ENCODE results near the gene OR6C70. TPM values are rescaled to one million over a fixed set of nuclear protein-coding genes. Genes with fewer than 3 reads are reported as not detected.
"Not testable (repeated sequence)": the region's sequence is repeated elsewhere in the genome, so short reads cannot be mapped to it uniquely, and the experiment has no call there.

Gene OR6C70
- total RNA-seq, 1 donor from 2014 or later, result not detected

GRCh38 chr12:55443776-55444175 is 26.2 kb downstream of the OR6C70 start, which contains the start of gene OR6C2:
TSS of gene OR6C2 (plus strand) at chr12:55444076. CDS start at chr12:55452214, 8,138 bp downstream.
- TF ChIP-seq, protein P1, sequence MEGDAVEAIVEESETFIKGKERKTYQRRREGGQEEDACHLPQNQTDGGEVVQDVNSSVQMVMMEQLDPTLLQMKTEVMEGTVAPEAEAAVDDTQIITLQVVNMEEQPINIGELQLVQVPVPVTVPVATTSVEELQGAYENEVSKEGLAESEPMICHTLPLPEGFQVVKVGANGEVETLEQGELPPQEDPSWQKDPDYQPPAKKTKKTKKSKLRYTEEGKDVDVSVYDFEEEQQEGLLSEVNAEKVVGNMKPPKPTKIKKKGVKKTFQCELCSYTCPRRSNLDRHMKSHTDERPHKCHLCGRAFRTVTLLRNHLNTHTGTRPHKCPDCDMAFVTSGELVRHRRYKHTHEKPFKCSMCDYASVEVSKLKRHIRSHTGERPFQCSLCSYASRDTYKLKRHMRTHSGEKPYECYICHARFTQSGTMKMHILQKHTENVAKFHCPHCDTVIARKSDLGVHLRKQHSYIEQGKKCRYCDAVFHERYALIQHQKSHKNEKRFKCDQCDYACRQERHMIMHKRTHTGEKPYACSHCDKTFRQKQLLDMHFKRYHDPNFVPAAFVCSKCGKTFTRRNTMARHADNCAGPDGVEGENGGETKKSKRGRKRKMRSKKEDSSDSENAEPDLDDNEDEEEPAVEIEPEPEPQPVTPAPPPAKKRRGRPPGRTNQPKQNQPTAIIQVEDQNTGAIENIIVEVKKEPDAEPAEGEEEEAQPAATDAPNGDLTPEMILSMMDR (IDR thresholded peaks at IDR 0.05; ENCODE audit: unreplicated experiment), result no peak
- no peaks in the 10 kb centered on the region for H3K27me3 Mint-ChIP-seq
- no peak for DNase-seq (ENCODE audit: low spot score, unreplicated experiment)
- peaks cover 15% of the 10 kb centered on the region for H3K9me3 Mint-ChIP-seq (ENCODE audit: low read depth)
- no peaks in the 10 kb centered on the region for H3K4me1 Mint-ChIP-seq (ENCODE audit: low read depth)
- no peak within 1 kb of the TSS for H3K27ac Mint-ChIP-seq
- no peak within 1 kb of the TSS for H3K4me3 Mint-ChIP-seq (ENCODE audit: low read depth)
- no peaks in the 10 kb centered on the region for H3K36me3 Mint-ChIP-seq (ENCODE audit: insufficient read depth)

DNA sequence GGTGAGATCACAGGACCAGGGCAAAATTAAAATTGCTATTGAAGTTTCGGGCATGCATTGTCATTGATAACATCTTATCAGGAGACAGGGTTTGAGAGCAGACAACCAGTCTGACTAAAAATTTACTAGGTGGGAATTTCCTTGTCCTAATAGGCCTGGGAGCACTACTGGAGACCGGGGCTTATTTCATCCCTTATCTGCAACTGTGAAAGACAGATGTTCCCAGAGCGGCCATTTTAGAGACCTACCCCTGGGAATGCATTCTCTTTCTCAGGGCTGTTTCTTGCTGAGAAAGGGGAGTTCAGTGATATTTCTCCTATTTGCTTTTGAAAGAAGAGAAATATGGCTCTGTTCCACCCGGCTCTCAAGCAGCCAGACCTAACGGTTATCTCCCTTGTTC is 28.7 kb downstream of the OR6C70 start:
- not testable (repeated sequence) for H3K36me3 Mint-ChIP-seq (ENCODE audit: insufficient read depth); H3K4me1 Mint-ChIP-seq (ENCODE audit: low read depth); DNase-seq (ENCODE audit: low spot score, unreplicated experiment); H3K27ac Mint-ChIP-seq; H3K4me3 Mint-ChIP-seq (ENCODE audit: low read depth); H3K27me3 Mint-ChIP-seq
- peaks cover 15% of the 10 kb centered on the region for H3K9me3 Mint-ChIP-seq (ENCODE audit: low read depth)

DNA sequence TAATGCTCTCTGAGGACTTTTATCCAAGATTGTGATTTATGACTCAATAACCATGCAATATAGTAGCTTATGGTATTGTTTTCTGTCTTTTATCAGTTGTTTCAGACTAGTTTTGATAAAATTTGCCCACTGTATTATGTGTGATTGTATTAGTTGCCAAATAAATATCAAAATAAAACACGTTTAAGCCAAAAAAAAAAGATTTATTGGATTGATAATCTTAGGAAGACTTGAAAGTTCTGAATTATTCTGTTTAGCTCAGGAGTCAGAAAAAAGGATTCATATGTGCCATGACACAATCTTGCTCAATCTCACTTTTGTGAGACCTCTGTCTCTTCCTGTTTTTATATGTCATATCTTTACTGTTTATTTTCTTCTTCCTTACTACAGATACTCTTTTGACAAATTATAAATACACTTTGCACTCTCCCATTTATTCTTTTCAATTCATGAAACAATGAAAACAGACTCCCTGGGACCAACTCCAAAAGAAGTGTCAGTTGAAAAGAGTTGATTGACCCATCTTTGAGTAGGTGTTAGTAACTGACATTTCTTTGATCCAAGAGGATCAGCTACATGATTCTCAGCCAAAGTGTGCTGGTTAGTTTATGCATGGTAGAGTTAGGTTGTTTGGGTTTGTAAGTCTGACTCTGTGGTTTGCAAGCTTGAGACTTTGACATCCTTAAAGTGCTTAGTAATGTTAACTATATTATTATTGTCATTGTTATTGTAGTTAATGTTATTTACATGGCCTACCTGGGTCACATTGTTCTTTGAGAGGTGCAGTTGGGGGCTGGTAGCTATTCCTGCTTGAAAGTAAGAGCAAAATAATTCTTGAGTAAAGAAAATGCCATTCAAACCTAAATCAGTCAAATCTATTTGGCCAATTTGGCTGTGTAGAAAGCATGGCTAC is 41.4 kb downstream of the OR6C70 start:
- H3K27me3 Mint-ChIP-seq, result no peaks in the 10 kb centered on the region
- no peak overlapping the region for H3K27ac Mint-ChIP-seq
- no peaks in the 10 kb centered on the region for H3K36me3 Mint-ChIP-seq (ENCODE audit: insufficient read depth)
- peaks cover 1% of the 10 kb centered on the region for H3K4me1 Mint-ChIP-seq (ENCODE audit: low read depth)
- no peaks in the 10 kb centered on the region for H3K9me3 Mint-ChIP-seq (ENCODE audit: low read depth)
- TF ChIP-seq, protein P1 (IDR thresholded peaks at IDR 0.05; ENCODE audit: unreplicated experiment), result no peak
- no peak overlapping the region for H3K4me3 Mint-ChIP-seq (ENCODE audit: low read depth)
- no peak for DNase-seq (ENCODE audit: low spot score, unreplicated experiment)

DNA sequence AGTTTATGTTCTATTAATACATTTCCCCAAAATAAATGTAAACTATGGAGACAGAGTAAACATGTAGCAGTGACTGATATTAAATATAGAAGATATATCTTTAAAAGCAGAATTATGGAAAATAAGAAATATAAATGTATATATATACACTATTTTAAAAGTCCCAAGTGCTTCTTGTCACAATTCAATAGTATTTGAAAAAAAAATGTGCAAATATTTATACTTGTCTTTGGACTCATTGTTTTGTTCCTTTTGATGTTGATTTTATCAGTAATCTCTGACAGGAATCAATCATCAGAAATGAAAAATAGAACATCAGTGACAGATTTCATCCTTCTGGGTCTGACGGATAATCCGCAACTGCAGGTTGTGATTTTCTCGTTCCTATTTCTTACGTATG is 44.0 kb downstream of the OR6C70 start, which contains the start of gene OR6C76:
TSS of gene OR6C76 (plus strand) at position 301 of the 400 bp plus-strand sequence. CDS start at position 301, 0 bp downstream.
- DNase-seq (ENCODE audit: low spot score, unreplicated experiment), result no peak
- Mint-ChIP-seq H3K27me3 (no peaks in the 10 kb centered on the region), H3K9me3 (ENCODE audit: low read depth) (no peaks in the 10 kb centered on the region), H3K27ac (no peak within 1 kb of the TSS), H3K36me3 (ENCODE audit: insufficient read depth) (no peaks in the 10 kb centered on the region), H3K4me1 (ENCODE audit: low read depth) (peaks cover 1% of the 10 kb centered on the region), H3K4me3 (ENCODE audit: low read depth) (no peak within 1 kb of the TSS)
- TF ChIP-seq, protein P1 (IDR thresholded peaks at IDR 0.05; ENCODE audit: unreplicated experiment), result no peak

DNA sequence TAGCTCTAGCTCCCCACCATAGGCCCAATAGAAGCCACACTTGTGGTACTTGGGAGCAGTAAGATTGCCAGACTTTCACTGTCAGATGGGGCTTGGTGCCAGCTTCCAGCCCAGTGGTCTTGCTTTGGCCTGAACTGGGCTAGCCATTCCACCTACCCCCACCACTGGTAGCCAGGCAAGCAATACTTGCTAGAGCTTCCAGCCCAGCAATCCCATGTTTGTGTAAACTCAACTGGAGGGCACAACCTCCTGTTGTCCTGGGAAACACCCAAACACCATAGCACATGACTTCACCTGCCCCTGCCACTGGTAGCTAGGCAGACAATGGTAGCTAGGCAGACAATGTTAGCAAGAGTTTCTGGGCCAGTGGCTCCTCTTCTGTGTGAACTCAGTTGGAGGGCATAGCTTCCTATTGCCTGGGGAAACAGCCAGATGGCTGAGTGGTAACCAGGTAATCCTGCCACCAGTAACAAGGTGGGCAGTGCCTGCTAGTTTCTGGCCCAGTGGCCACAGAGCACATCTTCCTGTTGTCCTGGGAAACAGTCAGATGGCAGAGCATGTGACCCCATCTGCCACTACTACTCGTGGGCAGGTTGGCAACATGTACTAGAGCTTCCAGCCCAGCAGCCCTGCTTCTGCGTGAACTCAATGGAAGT is 49.5 kb downstream of the OR6C70 start:
- H3K27ac Mint-ChIP-seq, result no peak overlapping the region
- H3K4me3 Mint-ChIP-seq (ENCODE audit: low read depth), result no peak overlapping the region
- no peaks in the 10 kb centered on the region for H3K36me3 Mint-ChIP-seq (ENCODE audit: insufficient read depth)
- H3K27me3 Mint-ChIP-seq, result no peaks in the 10 kb centered on the region
- H3K4me1 Mint-ChIP-seq (ENCODE audit: low read depth), result peaks cover under 1% of the 10 kb centered on the region
- TF ChIP-seq, protein P1 (IDR thresholded peaks at IDR 0.05; ENCODE audit: unreplicated experiment), result no peak
- H3K9me3 Mint-ChIP-seq (ENCODE audit: low read depth), result peaks cover 2% of the 10 kb centered on the region
- DNase-seq (ENCODE audit: low spot score, unreplicated experiment), result no peak

Other genes starting within 250 kb of the OR6C70 start
- not detected in 2 replicates for gene OR10A7, start 249.1 kb downstream of the OR6C70 start, total RNA-seq
- gene OR6C74, start 225.5 kb downstream of the OR6C70 start, total RNA-seq, result not detected in 2 replicates
- gene OR6C6, start 173.6 kb downstream of the OR6C70 start, total RNA-seq, result not detected in 2 replicates
- not detected in 2 replicates for gene OR6C1, start 155.8 kb downstream of the OR6C70 start, total RNA-seq
- not detected in 2 replicates for gene OR6C3, start 139.4 kb downstream of the OR6C70 start, total RNA-seq
- gene OR6C75, start 107.2 kb downstream of the OR6C70 start, total RNA-seq, result not detected in 2 replicates
- not detected in 2 replicates for gene OR6C65, start 69.6 kb downstream of the OR6C70 start, total RNA-seq
- gene OR6C76, start 43.9 kb downstream of the OR6C70 start, total RNA-seq, result not detected in 2 replicates
- gene OR6C2, start 26.1 kb downstream of the OR6C70 start, total RNA-seq, result not detected in 2 replicates
- not detected in 2 replicates for gene OR6C68, start 22.2 kb upstream of the OR6C70 start, total RNA-seq
- gene OR6C4, start 79.5 kb upstream of the OR6C70 start, total RNA-seq, result not detected in 2 replicates
- not detected in 2 replicates for gene OR2AP1, start 102.3 kb upstream of the OR6C70 start, total RNA-seq
- gene OR10P1, start 166.8 kb upstream of the OR6C70 start, total RNA-seq, result not detected in 2 replicates
- 23.6 and 25.1 TPM in 2 replicates for gene ITGA7, start 237.8 kb upstream of the OR6C70 start, total RNA-seq
- gene BLOC1S1, start 245.9 kb upstream of the OR6C70 start, total RNA-seq, result 65.8 and 68.5 TPM in 2 replicates

Measured in progenitor cell of endocrine pancreas (in vitro differentiated cells).